H9 (cell line): ENCODE results near the gene ODC1. TPM values are rescaled to one million over a fixed set of nuclear protein-coding genes. Genes with fewer than 3 reads are reported as not detected.

Source experiments
- DNase-seq: peaks from one replicate; pipeline ENCODE4 v3.0.0-alpha.2; 2017
- H2AFZ ChIP-seq: one replicate; pipeline ENCODE4 v1.6.1; 2013; ENCODE audit warnings: mild to moderate bottlenecking, low read length, control low read depth, moderate library complexity
- H2AK5ac ChIP-seq: 2 replicates; pipeline ENCODE4 v1.6.1; 2013; ENCODE audit warnings: low read length, control low read depth, mixed read lengths; ENCODE audit not compliant: insufficient read length
- H2BK120ac ChIP-seq: one replicate; pipeline ENCODE4 v1.6.1; 2013; ENCODE audit warnings: low read depth, mild to moderate bottlenecking, low read length, control low read depth, inconsistent platforms; ENCODE audit not compliant: poor library complexity, severe bottlenecking
- H2BK12ac ChIP-seq: 2 replicates; pipeline ENCODE4 v1.6.1; 2013; ENCODE audit warnings: low read length, control low read depth, mixed read lengths, low read depth; ENCODE audit not compliant: insufficient read length
- H2BK15ac ChIP-seq: 2 replicates; pipeline ENCODE4 v1.6.1; 2013; ENCODE audit warnings: low read depth, low read length, control low read depth
- H2BK20ac ChIP-seq: one replicate; pipeline ENCODE4 v1.6.1; 2013; ENCODE audit warnings: low read depth, mild to moderate bottlenecking, low read length, control low read depth, inconsistent platforms; ENCODE audit not compliant: poor library complexity, severe bottlenecking
- H2BK5ac ChIP-seq: 2 replicates; pipeline ENCODE4 v1.6.1; 2013; ENCODE audit warnings: low read length, control low read depth, mixed read lengths; ENCODE audit not compliant: insufficient read length
- H3K14ac ChIP-seq: 2 replicates; pipeline ENCODE4 v1.6.1; 2013; ENCODE audit warnings: low read length, control low read depth; ENCODE audit not compliant: insufficient read depth
- H3K18ac ChIP-seq: 2 replicates; pipeline ENCODE4 v1.6.1; 2013; ENCODE audit warnings: low read depth, mild to moderate bottlenecking, mixed read lengths, low read length, control low read depth; ENCODE audit not compliant: insufficient read length
- H3K23ac ChIP-seq: 2 replicates; pipeline ENCODE4 v1.6.1; 2013; ENCODE audit warnings: low read length, control low read depth, mixed read lengths, low read depth; ENCODE audit not compliant: insufficient read length
- H3K23me2 ChIP-seq: 2 replicates; pipeline ENCODE4 v1.6.1; 2013; ENCODE audit warnings: low read depth, mild to moderate bottlenecking, mixed read lengths, low read length, control low read depth; ENCODE audit not compliant: insufficient read length, poor library complexity, severe bottlenecking
- H3K27ac ChIP-seq: 2 replicates; pipeline ENCODE4 v1.5.1; 2013; ENCODE audit warnings: low read length, control low read depth, mixed read lengths, low read depth; ENCODE audit not compliant: insufficient read length
- H3K27me3 ChIP-seq: 2 replicates; pipeline ENCODE4 v1.6.1; 2013; ENCODE audit warnings: low read length, control low read depth, inconsistent platforms; ENCODE audit not compliant: insufficient read depth
- H3K4ac ChIP-seq: 2 replicates; pipeline ENCODE4 v1.6.1; 2013; ENCODE audit warnings: low read depth, mild to moderate bottlenecking, control low read depth, inconsistent platforms, low read length, moderate library complexity
- H3K4me1 ChIP-seq: 2 replicates; pipeline ENCODE4 v1.6.1; 2013; ENCODE audit warnings: low read length, control low read depth, inconsistent platforms; ENCODE audit not compliant: insufficient read depth
- H3K4me2 ChIP-seq: 2 replicates; pipeline ENCODE4 v1.6.1; 2013; ENCODE audit warnings: low read length, control low read depth, mixed read lengths; ENCODE audit not compliant: insufficient read length, insufficient read depth
- H3K56ac ChIP-seq: 2 replicates; pipeline ENCODE4 v1.6.1; 2013; ENCODE audit warnings: low read depth, mild to moderate bottlenecking, mixed read lengths, low read length, control low read depth; ENCODE audit not compliant: insufficient read length
- H3K79me1 ChIP-seq: 2 replicates; pipeline ENCODE4 v1.6.1; 2013; ENCODE audit warnings: low read depth, mild to moderate bottlenecking, moderate library complexity, low read length, control low read depth, inconsistent platforms; ENCODE audit not compliant: insufficient read depth, poor library complexity, severe bottlenecking
- H3K79me2 ChIP-seq: 2 replicates; pipeline ENCODE4 v1.6.1; 2013; ENCODE audit warnings: low read length, control low read depth, inconsistent platforms; ENCODE audit not compliant: insufficient read depth
- H3K9ac ChIP-seq: 2 replicates; pipeline ENCODE4 v1.6.1; 2013; ENCODE audit warnings: low read length, control low read depth, mixed read lengths; ENCODE audit not compliant: insufficient read length; ENCODE audit errors: extremely low read depth
- H3K9me3 ChIP-seq: one replicate; pipeline ENCODE4 v1.6.1; 2013; ENCODE audit warnings: low read depth, low read length, inconsistent platforms; ENCODE audit not compliant: control insufficient read depth
- H3T11ph ChIP-seq: one replicate; pipeline ENCODE4 v1.6.1; 2013; ENCODE audit warnings: mild to moderate bottlenecking, low read length, control low read depth, inconsistent platforms
- H4K20me1 ChIP-seq: one replicate; pipeline ENCODE4 v1.6.1; 2013; ENCODE audit not compliant: control insufficient read depth, insufficient read length, insufficient read depth
- H4K5ac ChIP-seq: 2 replicates; pipeline ENCODE4 v1.6.1; 2013; ENCODE audit warnings: low read depth, mild to moderate bottlenecking, mixed read lengths, low read length, control low read depth; ENCODE audit not compliant: insufficient read length
- H4K8ac ChIP-seq: replicated peaks from 2 replicates; pipeline ENCODE4 v1.6.1; 2013; ENCODE audit warnings: low read length, control low read depth, mixed read lengths, low read depth; ENCODE audit not compliant: insufficient read length
- H4K91ac ChIP-seq: 2 replicates; pipeline ENCODE4 v1.6.1; 2013; ENCODE audit warnings: low read depth, mild to moderate bottlenecking, moderate library complexity, mixed read lengths, low read length, control low read depth; ENCODE audit not compliant: insufficient read length
- H3K27ac Mint-ChIP-seq, 3 experiments: 2 replicates in 2 of 3; 3 replicates in 1 of 3; pipeline ENCODE4 v1.8.0; 2020 to 2021; ENCODE audit warnings: mixed read lengths in 3 of 3, mild to moderate bottlenecking in 1 of 3, moderate library complexity in 1 of 3
- H3K27me3 Mint-ChIP-seq: 2 replicates; pipeline ENCODE4 v1.8.0; 2021; ENCODE audit warnings: low read depth, mild to moderate bottlenecking, moderate library complexity, mixed read lengths
- H3K36me3 Mint-ChIP-seq, 3 experiments: 2 replicates in 2 of 3; 3 replicates in 1 of 3; pipeline ENCODE4 v1.8.0; 2020 to 2021; ENCODE audit warnings: low read depth in 3 of 3, mixed read lengths in 3 of 3; ENCODE audit not compliant: insufficient read depth in 1 of 3
- H3K4me1 Mint-ChIP-seq, 2 experiments: 2 replicates each; pipeline ENCODE4 v1.8.0; 2020; ENCODE audit warnings: mixed read lengths in 2 of 2
- H3K4me3 Mint-ChIP-seq, 2 experiments: 2 replicates in 1 of 2; 3 replicates in 1 of 2; pipeline ENCODE4 v1.8.0; 2020 to 2021; ENCODE audit warnings: mild to moderate bottlenecking in 2 of 2, mixed read lengths in 2 of 2, moderate library complexity in 1 of 2
- H3K9me3 Mint-ChIP-seq, 2 experiments: 2 replicates in 1 of 2; 3 replicates in 1 of 2; pipeline ENCODE4 v1.8.0; 2020; ENCODE audit warnings: mild to moderate bottlenecking in 2 of 2, mixed read lengths in 2 of 2, moderate library complexity in 1 of 2
- WGBS: extraction: QIAGEN DNeasy Blood & Tissue Kit; methylation state at CpG from one replicate; pipeline ENCODE4 v1.1.7; 2013; ENCODE audit warnings: missing lambda C conversion rate, low lambda C conversion rate, mixed read lengths; ENCODE audit not compliant: insufficient read length; ENCODE audit errors: extremely low coverage; 5-methylcytosine and 5-hydroxymethylcytosine counted together
- total RNA-seq: library from RNA; stranded (reverse); gene quantifications from 2 replicates; pipeline ENCODE4 v1.2.1, GENCODE V29; 2021
- TF ChIP-seq, protein P1 (sequence below): fragments of 200-600 bp; sonication (generic); conservative IDR thresholded peaks from 3 replicates; pipeline ENCODE4 v1.8.0; 2021; ENCODE audit warnings: antibody characterized with exemption, mild to moderate bottlenecking

ODC1 gene
- total RNA-seq, 1 experiment from 2014 or later: 48.3 TPM

DNA sequence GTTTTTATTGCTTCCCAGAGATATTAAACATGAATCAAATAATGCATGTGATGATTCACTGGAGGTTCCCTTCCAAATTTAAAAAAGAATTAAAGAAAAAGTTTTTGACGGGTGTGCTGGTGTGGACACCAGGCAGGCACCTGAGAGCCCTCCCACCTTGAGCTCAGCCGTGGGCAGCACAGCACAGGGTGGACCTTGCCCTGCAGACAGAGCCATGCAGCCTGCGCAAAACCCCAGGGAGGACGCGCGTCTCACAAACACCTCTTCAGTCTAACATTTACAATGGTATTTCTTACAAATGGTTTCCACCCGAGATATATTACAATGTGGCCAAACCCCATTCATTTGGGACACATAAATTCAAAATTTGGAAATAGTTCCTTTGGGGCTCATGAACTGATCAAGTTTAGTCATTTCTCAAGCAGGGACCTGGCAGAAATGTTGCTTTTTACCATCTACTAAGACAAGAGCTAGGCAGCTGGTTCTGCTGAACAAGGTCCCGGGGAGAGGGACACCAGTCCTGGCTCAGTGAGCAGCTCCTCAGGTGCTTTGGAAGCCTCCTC, 45.4 kb downstream of the ODC1 start:
- Mint-ChIP-seq H3K27ac (no peak overlapping the region), H3K4me3 (no peak overlapping the region), H3K36me3 (peaks cover 0 to 12% (median 9%) of the 10 kb centered on the region in 3 experiments; a peak in 5 of 7 replicates), H3K9me3 (peaks cover 3 to 12% of the 10 kb centered on the region in 2 experiments), H3K4me1 (peaks cover 4 to 12% of the 10 kb centered on the region in 2 experiments; a peak in 2 of 4 replicates), H3K27me3 (peaks cover 2% of the 10 kb centered on the region)
- H3K79me2 ChIP-seq: no peaks in the 10 kb centered on the region
- no peak overlapping the region for H3K18ac ChIP-seq
- H2BK15ac ChIP-seq: no peak overlapping the region
- DNase-seq: no peak
- H3K23ac ChIP-seq: no peak overlapping the region
- no peaks in the 10 kb centered on the region for H4K20me1 ChIP-seq
- no peak overlapping the region for H2BK12ac ChIP-seq
- no peaks in the 10 kb centered on the region for H3K23me2 ChIP-seq
- no peak overlapping the region for H2AK5ac ChIP-seq
- H3K56ac ChIP-seq: no peak overlapping the region
- H3K27ac ChIP-seq: no peak overlapping the region
- no peak overlapping the region for H3K9ac ChIP-seq
- H3K27me3 ChIP-seq: no peaks in the 10 kb centered on the region
- no peak overlapping the region for H4K5ac ChIP-seq
- no peak overlapping the region for H2BK120ac ChIP-seq
- no peak overlapping the region for H3T11ph ChIP-seq
- no peaks in the 10 kb centered on the region for H3K79me1 ChIP-seq
- TF ChIP-seq, protein P1, sequence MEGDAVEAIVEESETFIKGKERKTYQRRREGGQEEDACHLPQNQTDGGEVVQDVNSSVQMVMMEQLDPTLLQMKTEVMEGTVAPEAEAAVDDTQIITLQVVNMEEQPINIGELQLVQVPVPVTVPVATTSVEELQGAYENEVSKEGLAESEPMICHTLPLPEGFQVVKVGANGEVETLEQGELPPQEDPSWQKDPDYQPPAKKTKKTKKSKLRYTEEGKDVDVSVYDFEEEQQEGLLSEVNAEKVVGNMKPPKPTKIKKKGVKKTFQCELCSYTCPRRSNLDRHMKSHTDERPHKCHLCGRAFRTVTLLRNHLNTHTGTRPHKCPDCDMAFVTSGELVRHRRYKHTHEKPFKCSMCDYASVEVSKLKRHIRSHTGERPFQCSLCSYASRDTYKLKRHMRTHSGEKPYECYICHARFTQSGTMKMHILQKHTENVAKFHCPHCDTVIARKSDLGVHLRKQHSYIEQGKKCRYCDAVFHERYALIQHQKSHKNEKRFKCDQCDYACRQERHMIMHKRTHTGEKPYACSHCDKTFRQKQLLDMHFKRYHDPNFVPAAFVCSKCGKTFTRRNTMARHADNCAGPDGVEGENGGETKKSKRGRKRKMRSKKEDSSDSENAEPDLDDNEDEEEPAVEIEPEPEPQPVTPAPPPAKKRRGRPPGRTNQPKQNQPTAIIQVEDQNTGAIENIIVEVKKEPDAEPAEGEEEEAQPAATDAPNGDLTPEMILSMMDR: no peak
- H3K14ac ChIP-seq: no peak overlapping the region
- no peak overlapping the region for H2AFZ ChIP-seq
- no peak overlapping the region for H4K8ac ChIP-seq
- no peak overlapping the region for H3K4me2 ChIP-seq
- H2BK20ac ChIP-seq: no peak overlapping the region
- no peak overlapping the region for H3K4ac ChIP-seq
- no peaks in the 10 kb centered on the region for H3K9me3 ChIP-seq
- no peaks in the 10 kb centered on the region for H3K4me1 ChIP-seq
- no peak overlapping the region for H4K91ac ChIP-seq
- no peak overlapping the region for H2BK5ac ChIP-seq
- WGBS: no CpG with 5 or more reads among the region's 8 CpGs
